Nephron progenitor cell (in vitro differentiated cells): ENCODE measurements around the gene C1orf185.
A peak's percentile ranks its signal among the peaks of the same experiment; 100 is the strongest.

Source experiments
- DNase-seq: peaks from one replicate; pipeline ENCODE4 v3.0.0; 2021
- H3K27ac Mint-ChIP-seq: 2 replicates; pipeline ENCODE4 v1.8.0; 2021; ENCODE audit warnings: mild to moderate bottlenecking, moderate library complexity, mixed read lengths
- H3K27me3 Mint-ChIP-seq: 2 replicates; pipeline ENCODE4 v1.8.0; 2021; ENCODE audit warnings: mild to moderate bottlenecking, low read depth, mixed read lengths; ENCODE audit not compliant: poor library complexity
- H3K36me3 Mint-ChIP-seq: 2 replicates; pipeline ENCODE4 v1.8.0; 2021; ENCODE audit warnings: low read depth, mixed read lengths
- H3K4me1 Mint-ChIP-seq: 2 replicates; pipeline ENCODE4 v1.8.0; 2021; ENCODE audit warnings: mixed read lengths
- H3K4me3 Mint-ChIP-seq: 2 replicates; pipeline ENCODE4 v1.8.0; 2021; ENCODE audit warnings: mild to moderate bottlenecking, moderate library complexity, mixed read lengths
- H3K9me3 Mint-ChIP-seq: 2 replicates; pipeline ENCODE4 v1.8.0; 2021; ENCODE audit warnings: mild to moderate bottlenecking, moderate library complexity, mixed read lengths
- TF ChIP-seq, protein P1 (sequence below): fragments of 200-600 bp; sonication (generic); IDR thresholded peaks from 2 replicates; pipeline ENCODE4 v1.5.0; 2021; ENCODE audit warnings: antibody characterized with exemption

C1orf185 gene

DNA sequence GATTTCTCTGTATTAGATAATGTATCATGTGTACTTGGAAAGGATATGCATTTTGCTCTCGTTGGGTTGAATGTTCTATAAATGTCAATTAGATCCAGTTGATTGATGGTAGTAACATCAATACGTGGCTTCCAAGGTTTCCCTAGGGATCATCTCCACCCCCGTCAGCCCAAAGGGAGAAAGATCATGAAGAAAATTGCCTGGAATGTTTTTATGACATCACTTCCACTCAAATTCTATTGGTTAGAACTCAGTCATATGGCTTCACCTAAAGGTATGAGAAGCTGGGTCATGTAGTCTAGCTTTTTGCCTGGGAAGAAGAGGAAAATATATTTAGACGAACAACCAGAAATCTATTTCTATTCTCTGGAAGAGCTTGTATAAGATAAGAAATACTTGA, at the start of gene C1orf185:
Gene C1orf185 (plus strand): TSS at position 253 of the 400 bp plus-strand sequence. CDS start 6 bp downstream, at position 259.
- peak; percentile 18 for DNase-seq
- H3K4me3 Mint-ChIP-seq = no peak within 1 kb of the TSS
- no peaks in the 10 kb centered on the region for H3K36me3 Mint-ChIP-seq
- H3K9me3 Mint-ChIP-seq = no peaks in the 10 kb centered on the region
- no peak within 1 kb of the TSS for H3K27ac Mint-ChIP-seq
- TF ChIP-seq, protein P1, sequence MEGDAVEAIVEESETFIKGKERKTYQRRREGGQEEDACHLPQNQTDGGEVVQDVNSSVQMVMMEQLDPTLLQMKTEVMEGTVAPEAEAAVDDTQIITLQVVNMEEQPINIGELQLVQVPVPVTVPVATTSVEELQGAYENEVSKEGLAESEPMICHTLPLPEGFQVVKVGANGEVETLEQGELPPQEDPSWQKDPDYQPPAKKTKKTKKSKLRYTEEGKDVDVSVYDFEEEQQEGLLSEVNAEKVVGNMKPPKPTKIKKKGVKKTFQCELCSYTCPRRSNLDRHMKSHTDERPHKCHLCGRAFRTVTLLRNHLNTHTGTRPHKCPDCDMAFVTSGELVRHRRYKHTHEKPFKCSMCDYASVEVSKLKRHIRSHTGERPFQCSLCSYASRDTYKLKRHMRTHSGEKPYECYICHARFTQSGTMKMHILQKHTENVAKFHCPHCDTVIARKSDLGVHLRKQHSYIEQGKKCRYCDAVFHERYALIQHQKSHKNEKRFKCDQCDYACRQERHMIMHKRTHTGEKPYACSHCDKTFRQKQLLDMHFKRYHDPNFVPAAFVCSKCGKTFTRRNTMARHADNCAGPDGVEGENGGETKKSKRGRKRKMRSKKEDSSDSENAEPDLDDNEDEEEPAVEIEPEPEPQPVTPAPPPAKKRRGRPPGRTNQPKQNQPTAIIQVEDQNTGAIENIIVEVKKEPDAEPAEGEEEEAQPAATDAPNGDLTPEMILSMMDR = no peak
- H3K27me3 Mint-ChIP-seq = peaks cover 6% of the 10 kb centered on the region
- H3K4me1 Mint-ChIP-seq = no peaks in the 10 kb centered on the region

DNA sequence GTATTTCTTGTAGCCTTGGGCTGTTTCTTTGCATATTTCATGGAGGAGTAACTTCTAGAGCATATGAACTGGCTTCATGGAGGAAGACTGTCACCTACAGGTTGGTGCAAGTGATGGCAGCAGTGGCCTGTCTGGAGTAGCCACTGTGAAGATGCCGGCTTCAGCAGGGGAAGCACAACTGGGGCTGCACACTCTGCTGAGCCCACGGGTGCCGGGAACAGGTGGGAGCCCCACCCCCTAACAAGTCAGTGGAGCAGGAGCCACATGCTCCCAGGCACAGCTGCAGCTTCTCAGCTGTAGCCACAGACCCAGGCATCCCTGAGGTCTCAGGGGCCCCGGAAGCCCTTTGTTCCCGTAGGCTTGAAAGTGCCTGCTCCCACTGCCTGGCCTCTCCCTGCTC, 43.2 kb upstream of the C1orf185 start:
- peaks cover 8% of the 10 kb centered on the region for H3K9me3 Mint-ChIP-seq
- H3K27ac Mint-ChIP-seq = no peak overlapping the region
- H3K27me3 Mint-ChIP-seq = peaks cover 21% of the 10 kb centered on the region
- TF ChIP-seq, protein P1 = no peak
- no peak for DNase-seq
- H3K36me3 Mint-ChIP-seq = no peaks in the 10 kb centered on the region
- no peaks in the 10 kb centered on the region for H3K4me1 Mint-ChIP-seq
- no peak overlapping the region for H3K4me3 Mint-ChIP-seq

DNA sequence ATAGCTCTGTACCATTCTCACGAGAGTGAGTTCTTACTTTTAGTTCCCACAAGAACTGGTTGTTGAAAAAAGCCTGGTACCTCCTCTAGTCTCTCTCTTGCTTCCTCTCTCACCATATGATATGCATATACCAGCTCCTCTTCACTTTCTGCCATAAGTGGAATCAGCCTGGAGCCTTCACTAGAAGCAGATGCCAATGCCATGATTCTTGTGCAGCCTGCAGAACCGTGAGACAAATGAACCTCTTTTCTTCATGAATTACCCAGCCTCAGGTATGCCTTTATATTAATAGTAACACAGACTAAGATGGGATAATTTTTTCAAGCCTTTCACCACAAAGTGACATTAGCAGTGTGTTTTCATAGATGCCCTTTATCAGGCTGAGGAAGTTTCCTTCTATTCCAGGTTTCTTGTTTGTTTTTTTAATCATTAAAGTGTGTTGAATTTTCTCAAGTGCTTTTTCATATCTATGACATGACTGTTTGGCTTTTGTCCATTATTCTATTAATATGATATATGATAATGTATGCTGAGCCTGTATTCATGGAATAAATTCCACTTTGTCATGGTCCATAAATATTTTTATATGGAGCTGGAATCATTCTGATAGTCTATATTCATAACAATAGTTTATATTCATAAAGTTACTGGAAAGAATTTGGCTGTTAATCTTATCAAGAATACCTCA, 40.7 kb upstream of the C1orf185 start:
- H3K4me3 Mint-ChIP-seq = no peak overlapping the region
- TF ChIP-seq, protein P1 = no peak
- no peak overlapping the region for H3K27ac Mint-ChIP-seq
- no peaks in the 10 kb centered on the region for H3K4me1 Mint-ChIP-seq
- H3K27me3 Mint-ChIP-seq = peaks cover 20% of the 10 kb centered on the region
- H3K36me3 Mint-ChIP-seq = no peaks in the 10 kb centered on the region
- DNase-seq = no peak
- peaks cover 8% of the 10 kb centered on the region for H3K9me3 Mint-ChIP-seq

DNA sequence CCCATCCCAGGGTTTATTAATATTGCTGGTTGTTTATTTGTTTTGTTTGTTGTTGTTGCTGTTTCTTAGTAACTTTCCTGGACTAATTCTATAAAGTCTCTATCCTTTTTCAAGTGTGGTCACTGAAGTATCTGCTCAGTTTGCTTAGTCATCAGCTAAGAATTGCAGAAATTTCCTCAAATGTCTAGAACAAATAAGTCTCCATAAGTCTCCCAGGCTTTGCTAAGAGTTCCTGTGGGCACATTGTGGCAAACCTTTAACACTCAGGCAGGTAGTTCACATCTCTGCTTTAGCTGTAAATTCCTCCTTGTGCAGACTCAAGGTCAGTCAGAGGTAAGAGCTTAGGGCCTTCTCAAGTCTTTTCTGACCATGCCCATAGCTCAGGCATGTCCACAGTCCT, 38.9 kb upstream of the C1orf185 start:
- Mint-ChIP-seq H3K27ac (no peak overlapping the region), H3K9me3 (peaks cover 3% of the 10 kb centered on the region), H3K4me1 (no peaks in the 10 kb centered on the region), H3K36me3 (no peaks in the 10 kb centered on the region), H3K4me3 (no peak overlapping the region), H3K27me3 (peaks cover 16% of the 10 kb centered on the region)
- TF ChIP-seq, protein P1 = no peak
- DNase-seq = no peak

DNA sequence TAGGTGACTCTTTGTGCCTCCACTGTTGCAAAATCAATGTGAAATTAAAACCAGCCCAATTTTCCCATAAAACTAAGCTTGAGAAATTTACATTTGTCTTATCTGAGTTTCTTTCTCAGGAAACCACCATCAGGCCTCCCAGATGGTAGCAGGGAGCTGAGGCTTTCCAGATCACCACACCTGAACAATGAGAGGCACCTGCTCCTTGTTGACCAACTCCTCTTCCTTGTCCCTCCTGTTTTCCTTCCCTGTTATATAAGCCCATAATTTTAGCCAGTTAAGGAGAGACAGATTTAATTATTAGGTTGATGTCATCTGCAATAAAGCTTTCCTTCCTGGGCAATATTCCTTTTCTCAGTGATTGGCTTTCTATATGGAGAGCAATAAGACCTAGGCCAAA, 32.0 kb upstream of the C1orf185 start:
- Mint-ChIP-seq H3K4me3 (no peak overlapping the region), H3K9me3 (no peaks in the 10 kb centered on the region), H3K27ac (no peak overlapping the region), H3K27me3 (peaks cover 14% of the 10 kb centered on the region), H3K4me1 (no peaks in the 10 kb centered on the region), H3K36me3 (no peaks in the 10 kb centered on the region)
- TF ChIP-seq, protein P1 = no peak
- no peak for DNase-seq

DNA sequence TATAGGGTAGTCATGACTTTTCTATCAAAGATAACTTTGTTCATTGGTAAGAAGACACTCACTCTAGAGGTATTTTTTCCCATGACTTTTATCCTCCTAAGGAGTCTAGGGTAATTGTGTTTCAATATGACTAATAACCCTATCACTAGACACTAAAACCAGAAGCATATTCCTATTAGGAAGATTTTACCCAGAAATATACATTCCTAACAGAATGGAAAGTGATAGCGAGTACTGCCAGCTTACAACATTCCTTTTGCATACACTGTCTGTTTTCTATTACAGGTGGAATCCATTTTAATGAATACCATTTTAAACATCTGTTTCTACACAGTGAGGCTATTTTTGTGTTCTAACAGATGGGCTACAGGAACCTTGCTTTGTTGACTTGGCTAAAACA, 31.4 kb upstream of the C1orf185 start:
- TF ChIP-seq, protein P1 = no peak
- Mint-ChIP-seq H3K36me3 (no peaks in the 10 kb centered on the region), H3K9me3 (no peaks in the 10 kb centered on the region), H3K4me3 (no peak overlapping the region), H3K4me1 (no peaks in the 10 kb centered on the region), H3K27ac (no peak overlapping the region), H3K27me3 (peaks cover 14% of the 10 kb centered on the region)
- no peak for DNase-seq
